GM19468 (cell line): ENCODE results near the gene ADORA1.

Experiments used
- ATAC-seq: cut with Tn5 transposase; IDR thresholded peaks from one replicate; pipeline ENCODE4 v1.9.1; 2021; ENCODE audit warnings: mild to moderate bottlenecking, moderate library complexity, moderate number of reproducible peaks; ENCODE audit not compliant: unreplicated experiment; ENCODE audit errors: extremely low read depth

Gene ADORA1

GRCh38 chr1:203127666-203128430 lies at the start of gene ADORA1:
ADORA1 (plus strand) TSS chr1:203127726; CDS start chr1:203128842, 1,116 bp downstream.
- no peak for ATAC-seq

GRCh38 chr1:203077956-203078355 lies 49.6 kb upstream of the ADORA1 start:
- ATAC-seq: no peak

- no peak for ATAC-seq
These were observed 49.0 kb upstream of the ADORA1 start for GRCh38 chr1:203078478-203078877.

GRCh38 chr1:203080456-203080855 lies 47.1 kb upstream of the ADORA1 start:
- no peak for ATAC-seq

GRCh38 chr1:203081465-203082230 lies 45.9 kb upstream of the ADORA1 start:
- ATAC-seq: no peak

- ATAC-seq: no peak
These were observed 45.4 kb upstream of the ADORA1 start for GRCh38 chr1:203082231-203082505.

- no peak for ATAC-seq
These were observed 44.7 kb upstream of the ADORA1 start for GRCh38 chr1:203082571-203083462.

- ATAC-seq: no peak
These were observed 44.0 kb upstream of the ADORA1 start for GRCh38 chr1:203083463-203083921.

- ATAC-seq: no peak
These were observed 42.7 kb upstream of the ADORA1 start for GRCh38 chr1:203084588-203085527.

GRCh38 chr1:203085528-203086406 lies 41.8 kb upstream of the ADORA1 start, which contains the start of gene MYOG:
MYOG (minus strand) TSS chr1:203086012; CDS start chr1:203085961, 51 bp downstream.
- ATAC-seq: no peak

GRCh38 chr1:203086992-203087763 lies 40.3 kb upstream of the ADORA1 start:
- no peak for ATAC-seq

- no peak for ATAC-seq
These were observed 39.1 kb upstream of the ADORA1 start for GRCh38 chr1:203088441-203088840.

GRCh38 chr1:203089001-203089650 lies 38.4 kb upstream of the ADORA1 start:
- no peak for ATAC-seq

GRCh38 chr1:203089651-203090045 lies 37.9 kb upstream of the ADORA1 start:
- ATAC-seq: no peak

- ATAC-seq: no peak
These were observed 36.9 kb upstream of the ADORA1 start for GRCh38 chr1:203090421-203091198.

GRCh38 chr1:203091199-203091477 lies 36.4 kb upstream of the ADORA1 start:
- no peak for ATAC-seq
